Measurements from ENCODE around the gene PNMT. TPM values are rescaled to one million over a fixed set of nuclear protein-coding genes. Genes with fewer than 3 reads are reported as not detected.

Gene PNMT
- total RNA-seq, 2 donors from 2014 or later: 0.64 TPM; not detected in 1

DNA sequence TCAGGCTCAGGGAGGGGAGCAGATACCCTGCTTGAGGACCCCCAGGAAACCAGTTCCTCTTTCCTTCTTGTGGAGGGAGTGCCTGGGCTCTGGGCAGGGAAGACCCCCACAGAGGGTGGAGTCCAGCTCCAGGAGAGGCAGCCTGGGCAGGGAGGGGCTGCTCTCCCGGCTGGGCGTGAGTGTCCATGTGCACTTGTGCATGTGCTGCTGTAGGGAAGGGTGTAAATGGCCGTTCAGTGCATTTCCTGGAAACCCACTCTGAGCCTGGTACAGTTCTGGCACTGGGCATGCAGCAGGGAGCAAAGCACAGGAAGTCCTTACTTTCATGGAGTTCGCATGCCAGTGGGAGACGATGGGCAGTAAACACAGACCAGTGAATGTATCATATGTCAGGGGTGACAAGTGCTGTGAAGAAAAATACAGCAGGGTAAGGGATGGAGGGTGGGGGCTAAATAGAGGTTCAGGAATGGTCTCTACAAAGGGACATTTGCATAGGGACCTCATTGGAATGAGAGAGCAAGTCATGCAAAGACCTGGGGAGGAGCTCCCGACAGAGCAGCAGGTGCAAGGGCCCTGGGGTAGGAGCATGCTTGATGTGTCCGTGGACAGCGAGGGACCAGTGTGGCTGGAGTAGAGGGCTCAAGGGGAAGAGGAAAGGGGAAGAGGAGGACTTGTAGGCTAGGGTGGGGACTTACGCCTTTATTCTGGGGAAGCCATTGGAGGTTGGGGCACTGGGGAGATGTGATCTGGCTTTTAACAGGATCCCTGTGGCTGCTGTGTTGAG, 25.8 kb upstream of the PNMT start:
- Mint-ChIP-seq H3K27ac (peak overlapping the region; percentile 22 to 63), H3K9me3 (no peaks in the 10 kb centered on the region), H3K36me3 (peaks cover 0 to 12% of the 10 kb centered on the region in 2 donors)
- ATAC-seq (no peak), DNase-seq (ENCODE audit: low spot score in 2 of 2) (no peak)

DNA sequence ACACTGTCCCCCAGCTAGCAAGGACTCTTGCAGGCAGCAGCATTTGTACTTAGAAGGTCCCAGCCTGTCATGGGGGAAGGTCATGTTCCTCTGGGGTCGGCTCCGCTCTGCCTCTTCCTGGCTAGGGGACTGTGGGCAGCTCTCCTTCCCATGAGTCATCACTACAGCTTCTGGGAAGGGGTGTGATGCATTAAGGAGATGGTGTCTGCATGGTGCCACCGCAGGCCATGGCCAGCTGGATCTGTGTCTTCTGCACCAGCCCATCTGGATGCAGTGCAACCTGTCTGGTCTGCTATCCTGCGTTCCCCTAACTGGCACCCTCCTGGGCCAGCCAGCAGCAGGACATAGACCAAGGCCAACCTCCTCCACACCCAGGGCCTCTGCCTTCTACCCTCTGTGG, 25.0 kb upstream of the PNMT start:
- DNase-seq (ENCODE audit: low spot score in 2 of 2): no peak
- ATAC-seq: peak in 1 of 2 donors; percentile 53
- Mint-ChIP-seq H3K27ac (peak overlapping the region; percentile 22 to 63), H3K36me3 (peaks cover 0 to 4% of the 10 kb centered on the region in 2 donors), H3K9me3 (no peaks in the 10 kb centered on the region)

DNA sequence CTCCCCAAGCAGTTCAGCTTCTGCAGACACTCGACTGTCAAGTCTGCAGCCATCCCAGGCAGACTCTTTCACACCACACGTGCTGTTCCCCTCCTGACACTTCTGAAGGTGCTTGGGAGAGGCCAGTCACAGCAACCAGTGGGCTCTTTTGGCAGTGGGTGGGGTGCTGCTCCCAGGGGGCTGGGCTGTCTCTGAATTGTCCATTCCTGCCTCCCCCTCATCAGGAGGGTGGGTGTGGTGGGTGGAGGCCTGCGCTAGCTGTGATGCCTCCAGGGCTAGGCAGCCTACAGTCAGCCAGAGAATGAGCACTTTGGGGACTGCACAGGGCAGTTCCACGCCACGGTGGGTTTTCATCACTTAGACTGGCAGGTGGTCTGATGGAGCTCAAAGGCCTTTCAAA, 21.0 kb upstream of the PNMT start:
- ATAC-seq: no peak
- no peaks in the 10 kb centered on the region for H3K9me3 Mint-ChIP-seq
- no peak for DNase-seq (ENCODE audit: low spot score in 2 of 2)
- H3K36me3 Mint-ChIP-seq: no peaks in the 10 kb centered on the region
- H3K27ac Mint-ChIP-seq: no peak overlapping the region

DNA sequence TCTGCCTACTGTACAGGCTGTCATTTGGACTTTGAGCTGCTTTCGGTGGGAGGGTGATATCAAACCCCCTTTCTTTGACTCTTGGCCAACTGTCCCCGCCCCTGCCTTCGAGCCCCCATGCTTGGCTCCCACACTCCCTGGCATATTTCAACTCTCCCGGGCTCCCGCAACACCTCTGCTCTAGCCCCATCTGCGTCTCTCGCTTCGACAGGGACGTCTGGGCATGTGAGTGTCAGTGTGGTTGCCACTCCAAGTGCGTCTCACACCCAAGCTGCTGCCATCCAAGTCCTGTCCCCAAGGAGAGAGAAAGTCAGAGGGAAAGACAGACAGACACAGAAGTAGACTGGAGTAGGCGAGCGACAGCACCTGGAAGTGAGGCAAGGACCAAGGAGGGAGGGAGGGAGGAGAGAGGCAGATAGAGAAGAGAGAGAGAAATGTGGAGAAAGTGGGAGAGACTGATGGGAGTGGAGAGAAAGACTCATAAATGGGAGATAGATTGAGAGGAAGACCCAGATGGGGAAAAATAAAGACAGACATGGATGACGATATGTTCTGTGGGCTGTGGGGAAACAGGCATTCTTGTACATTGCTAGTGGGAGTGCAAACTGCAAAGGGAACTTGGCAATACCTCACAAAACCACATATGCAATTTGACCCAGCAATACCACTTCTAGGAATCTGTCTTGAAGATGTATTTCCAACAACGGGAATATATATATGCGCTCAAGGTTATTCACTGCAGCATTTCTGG, 19.5 kb upstream of the PNMT start:
- no peak for ATAC-seq
- DNase-seq (ENCODE audit: low spot score in 2 of 2): no peak
- Mint-ChIP-seq H3K27ac (no peak overlapping the region), H3K36me3 (no peaks in the 10 kb centered on the region), H3K9me3 (no peaks in the 10 kb centered on the region)

DNA sequence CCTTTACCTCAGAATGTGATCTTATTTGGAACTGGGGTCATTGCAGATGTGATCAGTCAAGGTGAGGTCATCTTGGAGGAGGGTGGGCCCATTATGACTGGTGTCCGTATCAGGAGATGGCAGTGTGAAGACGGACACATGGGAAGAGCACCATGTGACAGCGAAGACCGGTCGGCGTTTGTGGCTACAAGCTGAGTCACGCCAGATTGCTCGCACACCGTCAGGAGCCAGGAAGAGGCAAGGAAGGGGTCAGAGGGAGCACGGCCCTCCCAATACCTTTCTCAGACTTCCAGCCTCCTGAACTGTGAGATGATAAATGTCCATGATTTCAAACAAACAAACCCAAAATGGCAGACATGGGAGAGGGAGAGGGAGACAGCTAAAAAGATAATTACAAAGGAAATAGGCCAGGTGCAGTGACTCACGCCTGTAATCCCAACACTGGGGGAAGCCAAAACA, 18.1 kb upstream of the PNMT start:
- H3K9me3 Mint-ChIP-seq: no peaks in the 10 kb centered on the region
- peak overlapping the region in 1 of 2 donors; percentile 36 for H3K27ac Mint-ChIP-seq
- H3K36me3 Mint-ChIP-seq: no peaks in the 10 kb centered on the region
- no peak for DNase-seq (ENCODE audit: low spot score in 2 of 2)
- no peak for ATAC-seq

DNA sequence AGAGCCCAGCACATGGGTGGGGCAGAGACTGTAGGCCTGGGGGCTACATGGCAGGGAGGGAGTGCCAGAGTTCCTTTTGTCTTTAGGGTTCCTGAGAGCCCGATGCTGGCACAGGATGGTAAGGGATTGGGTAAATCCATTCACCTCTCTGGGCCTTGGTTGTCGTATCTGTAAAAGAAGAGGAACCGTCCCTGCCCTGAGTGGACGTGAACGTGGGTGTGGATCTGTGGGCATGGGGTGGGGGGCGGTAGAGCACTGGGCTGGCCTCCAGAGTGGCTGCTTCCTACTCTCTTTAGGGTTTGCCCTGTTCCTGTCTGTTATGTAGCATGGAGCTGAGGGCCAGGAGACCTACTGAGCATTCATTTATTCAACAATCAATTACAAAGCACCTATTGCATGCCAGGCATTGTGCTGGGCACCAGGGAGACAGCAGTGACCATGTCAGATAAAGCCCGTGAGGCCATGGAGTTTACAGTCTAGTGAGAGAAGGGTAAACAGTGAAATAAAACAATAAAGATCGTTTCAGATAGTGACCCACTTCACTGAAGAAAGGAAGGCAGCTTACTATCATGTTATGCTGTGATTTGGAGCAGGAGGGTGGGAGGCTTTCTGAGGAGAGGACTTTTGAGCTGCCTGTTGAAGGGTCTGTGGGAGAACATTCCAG, 16.2 kb upstream of the PNMT start:
- H3K27ac Mint-ChIP-seq: peak overlapping the region; percentile 67 to 73
- ATAC-seq: no peak
- H3K9me3 Mint-ChIP-seq: no peaks in the 10 kb centered on the region

DNA sequence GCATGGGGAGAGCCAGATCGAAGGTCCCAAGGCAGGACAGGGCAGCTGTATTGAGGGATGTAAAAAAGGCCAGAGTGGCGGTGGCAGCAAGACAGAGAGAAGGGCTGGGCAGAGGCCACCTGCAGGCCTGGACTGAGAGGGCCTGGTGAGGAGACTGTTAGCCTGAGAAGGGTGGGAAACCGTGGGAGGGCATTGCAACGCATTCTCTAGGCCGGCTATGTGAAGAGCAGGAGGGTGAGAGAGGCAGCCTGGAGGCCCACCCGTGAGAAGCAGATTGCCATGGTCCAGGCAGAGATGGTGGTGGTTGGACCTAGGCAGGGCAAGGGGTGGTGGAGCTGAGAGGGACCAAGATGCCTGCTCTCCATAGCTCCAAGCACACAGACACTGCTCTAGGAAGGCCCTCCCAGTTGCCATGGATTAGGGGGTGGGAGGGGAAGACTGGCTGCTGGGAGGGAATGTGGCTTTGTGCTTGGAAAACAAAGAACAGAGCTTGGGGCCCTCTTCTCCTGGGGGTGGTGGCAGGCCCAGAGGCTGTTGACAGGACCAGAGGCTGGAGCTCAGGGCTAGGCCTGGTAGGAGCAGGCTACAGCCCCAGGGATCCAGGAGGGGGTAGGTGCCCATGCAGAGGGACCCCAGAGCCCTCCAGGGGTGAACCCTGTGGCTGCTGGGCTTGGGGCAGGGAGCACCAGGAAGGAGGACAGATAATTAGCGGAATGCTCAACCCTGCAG, 15.5 kb upstream of the PNMT start:
- DNase-seq (ENCODE audit: low spot score in 2 of 2) (no peak), ATAC-seq (peak in 1 of 2 donors; percentile 17)
- peaks cover 0 to under 1% of the 10 kb centered on the region in 2 donors for H3K36me3 Mint-ChIP-seq
- no peaks in the 10 kb centered on the region for H3K9me3 Mint-ChIP-seq
- H3K27ac Mint-ChIP-seq: peak overlapping the region; percentile 67 to 84

More for the DNA sequence above, 16.2 kb upstream of the PNMT start:
- H3K36me3 Mint-ChIP-seq: no peaks in the 10 kb centered on the region
- DNase-seq (ENCODE audit: low spot score in 2 of 2): no peak

DNA sequence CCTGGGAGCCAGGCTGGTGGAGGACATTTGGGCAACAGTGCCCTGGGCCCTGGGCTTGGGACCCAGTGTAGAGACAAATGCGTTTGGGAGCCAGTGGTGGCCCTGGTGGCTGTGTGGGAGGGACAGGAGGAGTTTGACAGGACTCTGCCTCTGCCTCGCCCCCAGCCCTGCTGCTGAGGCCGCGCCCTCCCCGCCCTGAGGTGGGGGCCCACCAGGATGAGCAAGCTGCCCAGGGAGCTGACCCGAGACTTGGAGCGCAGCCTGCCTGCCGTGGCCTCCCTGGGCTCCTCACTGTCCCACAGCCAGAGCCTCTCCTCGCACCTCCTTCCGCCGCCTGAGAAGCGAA, 15.0 kb upstream of the PNMT start:
- peaks cover 0 to 6% of the 10 kb centered on the region in 2 donors for H3K36me3 Mint-ChIP-seq
- peak; percentile 13 to 34 for ATAC-seq
- peak overlapping the region in 1 of 2 donors; percentile 84 for H3K27ac Mint-ChIP-seq
- H3K9me3 Mint-ChIP-seq: no peaks in the 10 kb centered on the region
- DNase-seq (ENCODE audit: low spot score in 2 of 2): no peak

DNA sequence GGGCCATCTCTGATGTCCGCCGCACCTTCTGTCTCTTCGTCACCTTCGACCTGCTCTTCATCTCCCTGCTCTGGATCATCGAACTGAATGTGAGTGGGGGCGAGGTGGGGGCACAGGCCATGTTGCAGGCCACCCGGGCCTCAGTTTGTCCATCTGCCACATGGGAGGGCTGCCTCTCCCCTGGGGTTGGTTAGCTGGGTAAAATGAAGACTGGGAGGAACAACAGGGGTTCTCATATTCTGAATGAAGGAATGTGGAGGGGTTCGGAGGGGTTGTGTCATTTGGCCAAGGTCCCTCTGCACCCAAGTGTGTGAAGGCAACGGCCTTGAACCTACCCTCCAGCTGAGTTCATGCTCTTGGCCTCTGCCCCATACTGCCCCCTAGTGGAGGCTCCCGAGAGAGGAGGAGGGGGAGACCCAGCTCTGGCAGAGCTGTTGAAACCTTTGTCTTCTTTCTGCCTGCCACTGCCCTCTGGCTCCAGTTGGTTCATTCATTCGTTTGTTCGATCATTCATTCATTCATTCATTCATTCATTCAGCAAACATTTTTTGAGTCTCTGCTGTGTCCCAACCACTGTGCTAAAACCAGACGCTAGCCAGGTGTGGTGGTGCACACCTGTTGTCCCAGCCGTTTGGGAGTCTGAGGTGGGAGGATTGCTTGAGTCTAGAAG, 14.5 kb upstream of the PNMT start:
- ATAC-seq: peak; percentile 82
- DNase-seq (ENCODE audit: low spot score in 2 of 2): peak in 1 of 2 donors; percentile 90
- no peaks in the 10 kb centered on the region for H3K9me3 Mint-ChIP-seq
- peak overlapping the region; percentile 12 to 84 for H3K27ac Mint-ChIP-seq
- H3K36me3 Mint-ChIP-seq: peaks cover 0 to 6% of the 10 kb centered on the region in 2 donors

DNA sequence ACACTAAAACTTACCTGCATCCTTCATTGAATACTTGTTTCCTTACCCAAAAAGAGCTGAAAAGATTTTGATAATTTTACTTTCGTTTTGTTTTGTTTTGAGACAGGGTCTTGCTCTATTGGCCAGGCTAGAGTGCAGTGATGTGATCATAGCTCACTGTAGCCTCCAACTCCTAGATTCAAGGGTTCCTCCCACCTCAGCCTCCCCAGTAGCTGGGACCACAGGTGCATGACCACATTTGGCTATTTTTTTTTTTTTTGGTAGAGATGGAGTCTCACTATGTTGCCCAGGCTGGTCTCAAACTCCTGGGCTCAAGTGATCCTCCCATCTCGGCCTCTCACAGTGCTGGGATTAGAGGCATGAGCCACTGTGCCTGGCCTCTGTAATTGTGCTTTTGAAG, 13.1 kb upstream of the PNMT start:
- Mint-ChIP-seq H3K36me3 (peaks cover 0 to 6% of the 10 kb centered on the region in 2 donors), H3K9me3 (no peaks in the 10 kb centered on the region), H3K27ac (peak overlapping the region; percentile 11 to 36)
- ATAC-seq (no peak), DNase-seq (ENCODE audit: low spot score in 2 of 2) (no peak)

DNA sequence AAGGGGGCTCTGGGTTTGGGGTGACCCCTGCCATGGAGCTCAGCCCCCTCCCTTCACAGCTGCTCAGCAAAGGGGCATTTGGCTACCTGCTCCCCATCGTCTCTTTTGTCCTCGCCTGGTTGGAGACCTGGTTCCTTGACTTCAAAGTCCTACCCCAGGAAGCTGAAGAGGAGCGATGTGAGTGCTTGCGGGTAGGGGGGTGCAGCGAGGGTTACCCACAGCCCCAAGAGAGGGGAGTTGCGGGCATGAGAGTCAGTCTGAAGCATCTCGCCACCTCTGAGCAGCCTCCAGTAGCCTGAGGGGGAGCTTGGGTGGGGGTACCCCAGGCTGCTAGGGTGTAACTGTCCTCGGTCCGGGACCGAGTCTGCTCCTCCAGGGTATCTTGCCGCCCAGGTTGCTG, 9.9 kb upstream of the PNMT start:
- Mint-ChIP-seq H3K9me3 (no peaks in the 10 kb centered on the region), H3K27ac (peak overlapping the region in 1 of 2 donors; percentile 55), H3K36me3 (peaks cover 0 to 6% of the 10 kb centered on the region in 2 donors)
- no peak for DNase-seq (ENCODE audit: low spot score in 2 of 2)
- no peak for ATAC-seq

DNA sequence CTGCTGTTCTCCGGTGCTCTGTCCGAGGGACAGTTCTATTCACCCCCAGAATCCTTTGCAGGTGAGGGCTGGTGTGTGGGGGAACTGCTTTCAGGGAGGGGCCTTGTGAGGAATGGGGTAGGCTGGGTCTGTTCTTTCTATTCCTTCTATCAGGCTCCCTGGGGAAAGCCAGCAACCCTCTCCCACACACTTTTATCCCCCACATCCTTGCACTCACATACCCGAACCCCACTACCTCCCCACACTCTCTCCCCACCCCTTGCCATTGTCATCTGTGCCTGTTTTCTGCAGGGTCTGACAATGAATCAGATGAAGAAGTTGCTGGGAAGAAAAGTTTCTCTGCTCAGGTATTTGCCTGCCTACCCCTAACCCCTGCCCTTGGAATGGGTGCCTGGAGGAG, 9.5 kb upstream of the PNMT start:
- H3K36me3 Mint-ChIP-seq: peaks cover 0 to 6% of the 10 kb centered on the region in 2 donors
- no peak for ATAC-seq
- H3K9me3 Mint-ChIP-seq: no peaks in the 10 kb centered on the region
- H3K27ac Mint-ChIP-seq: peak overlapping the region; percentile 55 to 74
- DNase-seq (ENCODE audit: low spot score in 2 of 2): no peak

DNA sequence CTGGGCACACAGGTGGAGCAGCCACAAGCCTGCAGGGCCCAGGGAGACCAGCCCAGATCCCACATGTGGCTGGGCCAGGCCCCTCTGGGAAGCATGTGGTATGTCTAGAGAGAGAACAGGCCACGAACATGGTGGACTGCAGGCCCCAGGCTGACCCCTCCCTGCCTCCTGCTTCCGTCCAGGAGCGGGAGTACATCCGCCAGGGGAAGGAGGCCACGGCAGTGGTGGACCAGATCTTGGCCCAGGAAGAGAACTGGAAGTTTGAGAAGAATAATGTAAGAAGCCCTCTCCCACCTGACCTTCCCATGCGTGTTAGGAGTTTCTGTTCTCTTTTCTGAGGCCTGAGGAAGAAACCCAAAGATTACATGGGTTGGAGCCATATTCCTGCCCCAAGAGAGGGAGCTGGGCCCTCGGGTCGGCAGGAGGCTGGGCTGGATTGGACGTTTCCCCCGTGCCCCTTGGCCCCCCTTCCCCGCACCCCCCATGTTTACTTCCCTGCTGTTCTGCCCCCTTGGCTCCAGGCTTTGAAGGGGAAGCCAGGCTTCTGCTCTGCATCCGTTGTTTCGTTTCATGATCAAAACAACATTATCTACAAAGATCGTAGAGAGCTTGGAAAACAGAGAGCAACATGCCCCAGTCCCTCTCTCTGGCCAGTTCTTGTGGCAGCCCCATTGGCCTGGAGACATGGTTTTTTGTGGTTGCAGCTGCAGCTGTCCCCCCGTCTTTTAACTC, 8.8 kb upstream of the PNMT start:
- peak overlapping the region; percentile 74 to 93 for H3K27ac Mint-ChIP-seq
- H3K9me3 Mint-ChIP-seq: no peaks in the 10 kb centered on the region
- DNase-seq (ENCODE audit: low spot score in 2 of 2): no peak
- ATAC-seq: no peak
- H3K36me3 Mint-ChIP-seq: peaks cover 0 to 6% of the 10 kb centered on the region in 2 donors

DNA sequence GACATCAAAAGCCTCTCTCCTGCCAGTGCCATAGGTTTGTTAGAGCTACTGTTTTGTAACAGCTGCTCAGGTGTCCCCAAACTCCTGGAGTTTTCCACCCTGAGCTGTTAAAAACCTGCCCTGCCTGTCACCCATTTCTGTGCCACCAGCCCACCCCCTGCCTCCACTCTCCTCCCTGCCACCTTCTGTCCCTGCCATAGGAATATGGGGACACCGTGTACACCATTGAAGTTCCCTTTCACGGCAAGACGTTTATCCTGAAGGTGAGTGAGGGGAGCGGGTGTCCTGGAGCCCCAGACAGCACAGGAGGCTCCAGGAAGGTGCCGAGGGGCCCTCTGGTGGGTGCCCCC, 8.3 kb upstream of the PNMT start:
- ATAC-seq: no peak
- no peaks in the 10 kb centered on the region for H3K9me3 Mint-ChIP-seq
- peak overlapping the region; percentile 25 to 93 for H3K27ac Mint-ChIP-seq
- H3K36me3 Mint-ChIP-seq: peaks cover 0 to 6% of the 10 kb centered on the region in 2 donors
- no peak for DNase-seq (ENCODE audit: low spot score in 2 of 2)

All from activated naive CD4-positive, alpha-beta T cell treated with anti-CD3 and anti-CD28 coated beads, Interleukin-2, amount 50 U/mL, for 72 hours (primary cell).